GM10266 (cell line): ENCODE results near the gene DCDC1.

ENCODE experiments used
- DNase-seq: peaks from one replicate; pipeline ENCODE4 v3.0.0; 2012; ENCODE audit errors: extremely low spot score
- TF ChIP-seq, protein P1 (sequence below): IDR thresholded peaks from 2 replicates; pipeline ENCODE4 v1.5.1; 2012; ENCODE audit warnings: mild to moderate bottlenecking, low read depth; ENCODE audit not compliant: control insufficient read depth, insufficient read depth; ENCODE audit errors: missing control alignments

DCDC1 gene

DNA sequence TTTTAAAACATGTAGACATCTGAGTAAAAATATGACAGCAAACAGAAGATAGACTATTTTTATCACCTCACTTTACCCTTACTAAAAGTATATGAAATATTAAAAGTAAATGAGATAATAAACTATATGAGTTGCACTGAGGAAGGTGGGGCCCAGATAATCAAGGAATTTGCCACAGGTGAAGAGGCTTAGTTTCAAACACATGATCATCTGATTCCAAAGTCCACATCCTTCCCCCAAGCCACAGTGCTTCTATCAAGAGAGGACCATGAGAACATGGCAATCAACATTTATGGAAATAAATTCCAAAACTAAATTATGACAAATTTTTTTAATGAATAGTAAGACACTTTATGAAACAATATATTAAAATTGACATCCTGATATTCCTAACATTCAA is 384.0 kb downstream of the DCDC1 start:
- DNase-seq: no peak
- TF ChIP-seq, protein P1, sequence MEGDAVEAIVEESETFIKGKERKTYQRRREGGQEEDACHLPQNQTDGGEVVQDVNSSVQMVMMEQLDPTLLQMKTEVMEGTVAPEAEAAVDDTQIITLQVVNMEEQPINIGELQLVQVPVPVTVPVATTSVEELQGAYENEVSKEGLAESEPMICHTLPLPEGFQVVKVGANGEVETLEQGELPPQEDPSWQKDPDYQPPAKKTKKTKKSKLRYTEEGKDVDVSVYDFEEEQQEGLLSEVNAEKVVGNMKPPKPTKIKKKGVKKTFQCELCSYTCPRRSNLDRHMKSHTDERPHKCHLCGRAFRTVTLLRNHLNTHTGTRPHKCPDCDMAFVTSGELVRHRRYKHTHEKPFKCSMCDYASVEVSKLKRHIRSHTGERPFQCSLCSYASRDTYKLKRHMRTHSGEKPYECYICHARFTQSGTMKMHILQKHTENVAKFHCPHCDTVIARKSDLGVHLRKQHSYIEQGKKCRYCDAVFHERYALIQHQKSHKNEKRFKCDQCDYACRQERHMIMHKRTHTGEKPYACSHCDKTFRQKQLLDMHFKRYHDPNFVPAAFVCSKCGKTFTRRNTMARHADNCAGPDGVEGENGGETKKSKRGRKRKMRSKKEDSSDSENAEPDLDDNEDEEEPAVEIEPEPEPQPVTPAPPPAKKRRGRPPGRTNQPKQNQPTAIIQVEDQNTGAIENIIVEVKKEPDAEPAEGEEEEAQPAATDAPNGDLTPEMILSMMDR: no peak

GRCh38 chr11:30984827-30985226 is 384.7 kb downstream of the DCDC1 start:
- DNase-seq: no peak
- TF ChIP-seq, protein P1: no peak

DNA sequence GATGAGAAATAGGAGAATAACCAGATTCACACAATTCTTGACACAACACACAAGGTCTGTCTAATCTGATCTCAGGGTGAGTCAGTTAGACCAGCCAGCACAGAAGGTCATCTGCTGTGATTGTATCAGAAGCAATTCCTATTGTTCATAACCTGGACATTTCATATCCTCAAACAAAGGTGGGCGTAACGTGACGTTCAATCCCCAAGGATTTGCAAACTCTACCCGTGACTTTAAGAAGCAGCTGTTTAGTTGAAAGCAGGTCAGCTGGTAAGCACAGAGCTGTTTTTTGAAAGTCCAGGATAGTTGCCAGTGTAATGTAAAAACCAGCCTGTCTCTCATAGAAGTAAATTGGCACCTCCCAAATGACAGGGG is 385.1 kb downstream of the DCDC1 start:
- TF ChIP-seq, protein P1: no peak
- no peak for DNase-seq

DNA sequence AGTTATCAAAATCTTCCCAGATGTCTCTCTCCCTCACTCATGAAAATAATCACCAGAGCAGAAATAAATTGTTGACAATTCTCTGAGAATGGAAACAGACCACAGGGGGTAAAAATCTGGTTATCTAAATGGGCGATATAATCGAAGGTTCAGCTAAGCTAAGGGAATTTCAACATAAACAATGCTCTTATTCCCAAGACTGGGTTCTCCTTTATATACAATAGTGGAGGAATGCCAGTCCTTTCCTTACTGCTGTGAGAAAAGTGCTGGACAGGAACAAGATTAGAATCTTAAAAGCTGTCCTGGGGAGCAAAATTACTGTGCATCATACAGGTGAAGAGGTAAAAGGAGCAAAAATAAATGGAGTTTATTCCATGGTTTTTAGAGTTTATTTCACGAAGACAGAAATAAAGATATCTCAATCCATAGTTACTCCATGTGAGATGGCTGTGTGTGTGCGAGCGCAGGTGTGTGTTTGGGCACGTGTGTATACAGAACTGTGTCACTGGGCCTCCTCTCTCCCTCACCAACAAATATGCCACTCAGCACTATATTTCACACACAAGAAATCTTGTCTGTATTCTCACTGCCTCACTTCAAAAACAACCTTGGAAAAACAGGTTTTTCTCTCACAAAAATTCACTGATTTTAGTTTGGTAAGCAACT is 385.6 kb downstream of the DCDC1 start:
- no peak for DNase-seq
- TF ChIP-seq, protein P1: no peak

GRCh38 chr11:30983143-30983542 is 386.4 kb downstream of the DCDC1 start:
- no peak for DNase-seq
- TF ChIP-seq, protein P1: no peak

DNA sequence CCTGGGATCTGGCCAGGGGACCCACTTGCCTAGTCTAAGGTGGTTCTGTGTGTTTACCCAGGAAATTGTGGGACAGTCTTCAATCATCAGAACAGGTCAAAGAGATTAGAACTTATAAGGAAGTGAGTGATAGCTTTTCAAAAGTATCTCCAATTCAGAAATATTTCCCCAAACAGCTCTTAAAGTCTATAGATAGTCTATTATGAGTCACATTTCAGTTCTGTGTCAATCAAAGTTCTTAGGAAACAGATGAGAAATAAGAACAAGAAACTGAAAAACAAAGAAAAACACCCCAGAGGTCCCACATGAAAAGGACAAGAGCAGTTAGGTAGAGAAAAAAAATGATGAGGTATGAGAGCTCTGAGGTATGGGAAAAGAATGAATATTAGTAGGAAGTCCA is 402.0 kb downstream of the DCDC1 start:
- TF ChIP-seq, protein P1: no peak
- no peak for DNase-seq

DNA sequence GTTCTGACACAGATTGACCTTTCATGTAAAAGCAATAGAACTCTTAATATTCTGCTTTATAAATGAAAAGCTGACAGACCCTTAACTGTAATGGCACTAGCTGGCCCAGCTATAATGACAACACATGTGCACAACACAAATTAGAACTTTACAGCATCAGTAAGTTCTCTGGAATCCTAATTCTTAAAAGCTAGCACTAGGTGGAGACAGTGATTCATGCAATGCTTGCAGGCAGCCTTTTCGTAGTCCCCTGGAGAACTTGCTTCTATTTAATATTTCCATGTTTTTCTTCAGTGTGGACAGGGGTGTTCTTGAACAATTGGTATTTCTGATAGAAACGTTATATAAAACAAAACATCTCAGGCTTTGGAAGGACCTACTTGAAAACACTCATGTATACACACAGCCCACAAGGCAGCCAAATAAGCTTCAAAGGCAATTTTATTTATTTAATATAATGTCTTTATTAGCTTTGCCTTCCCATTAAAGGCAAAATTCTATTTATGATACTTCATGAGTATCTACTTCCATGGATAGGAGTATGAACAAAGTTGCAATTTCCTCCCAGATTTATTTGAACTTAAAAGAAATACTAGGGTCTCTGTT is 409.0 kb downstream of the DCDC1 start:
- DNase-seq: no peak
- TF ChIP-seq, protein P1: peak; percentile 34
